Activated CD4-positive, alpha-beta T cell treated with anti-CD3 and anti-CD28 coated beads for 48 hours (primary cell): Measurements from ENCODE around the gene ACOXL.

Experiments used
- DNase-seq: peaks from one replicate; pipeline ENCODE4 v3.0.0-alpha.2; 2020

Gene ACOXL

DNA sequence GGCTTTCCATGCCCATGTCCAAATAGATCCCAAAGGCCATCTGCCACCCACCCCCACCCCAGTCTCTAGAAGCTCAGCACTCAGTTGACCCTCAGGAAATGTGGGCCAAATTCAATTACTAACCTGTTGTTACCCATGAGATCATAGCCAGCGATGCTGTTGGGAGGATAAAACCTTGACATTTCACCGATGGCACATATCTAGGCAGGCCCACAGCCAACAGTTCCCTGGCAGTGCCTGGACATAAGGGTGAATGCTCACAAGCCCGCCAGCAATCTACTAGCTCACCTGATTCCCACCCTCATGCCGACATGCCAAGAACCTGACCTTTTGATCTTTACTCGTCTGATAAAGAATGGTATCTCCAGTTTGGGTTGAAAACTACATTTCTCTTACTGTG lies 11.8 kb upstream of the ACOXL start:
- DNase-seq: no peak

DNA sequence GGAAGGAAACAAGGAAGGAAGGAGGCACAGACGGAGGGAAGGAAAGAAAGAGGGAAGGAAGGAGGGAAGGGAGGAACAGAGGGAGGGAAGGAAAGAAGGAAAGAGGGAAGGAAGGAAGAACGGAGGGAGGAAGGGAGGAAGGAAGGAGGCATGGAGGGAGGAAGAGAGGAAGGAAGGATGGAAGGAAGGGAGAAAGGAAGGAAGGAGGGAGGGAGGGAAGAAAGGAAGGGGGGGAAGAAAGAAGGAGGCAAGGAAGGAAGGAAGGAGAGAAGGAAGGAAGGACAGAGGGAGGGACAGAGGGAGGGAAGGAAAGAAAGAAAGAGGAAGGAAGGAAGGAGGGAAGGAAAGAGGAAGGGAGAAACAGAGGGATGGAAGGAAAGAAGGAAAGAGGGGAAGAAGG lies 7.6 kb upstream of the ACOXL start:
- DNase-seq: no peak

DNA sequence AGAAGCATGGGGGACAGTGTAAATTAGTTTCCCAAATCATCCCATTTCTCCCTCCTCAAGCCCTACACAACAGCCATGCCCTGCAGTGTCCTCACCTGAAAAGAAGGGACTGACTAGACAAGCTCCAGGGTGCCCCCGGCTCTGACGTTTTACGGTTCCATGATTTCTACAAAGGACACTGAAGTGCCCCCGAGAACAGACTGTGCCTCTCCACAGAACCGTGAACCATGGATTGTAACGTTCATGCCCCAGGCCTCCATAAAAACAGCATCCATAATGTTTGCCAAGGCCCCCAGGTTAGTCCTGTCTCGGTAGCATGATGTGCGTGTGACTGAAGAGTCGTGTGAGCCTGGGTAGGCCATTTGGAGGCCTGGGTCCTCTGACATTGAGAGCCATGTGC lies 7.0 kb upstream of the ACOXL start:
- DNase-seq: no peak

DNA sequence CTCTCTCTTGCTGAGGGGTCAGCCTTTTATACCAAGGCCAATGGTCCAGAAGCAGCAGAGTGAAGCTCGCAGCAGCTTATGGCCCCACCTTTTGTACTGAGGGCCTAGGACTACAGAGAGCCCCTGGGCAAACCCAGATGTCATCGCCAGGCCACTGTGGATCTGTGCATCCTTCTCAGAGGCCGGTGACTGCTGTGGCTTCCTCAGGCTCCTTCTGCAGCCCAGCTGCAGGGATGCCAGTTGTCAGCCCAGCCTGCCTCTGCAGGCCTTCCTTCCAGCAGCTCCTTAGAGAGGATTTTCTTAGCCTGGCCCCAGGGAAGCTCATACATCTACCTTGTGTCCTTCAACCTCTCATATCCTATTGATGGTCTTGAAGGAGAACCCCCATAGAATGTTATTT lies 6.5 kb upstream of the ACOXL start:
- DNase-seq: no peak

DNA sequence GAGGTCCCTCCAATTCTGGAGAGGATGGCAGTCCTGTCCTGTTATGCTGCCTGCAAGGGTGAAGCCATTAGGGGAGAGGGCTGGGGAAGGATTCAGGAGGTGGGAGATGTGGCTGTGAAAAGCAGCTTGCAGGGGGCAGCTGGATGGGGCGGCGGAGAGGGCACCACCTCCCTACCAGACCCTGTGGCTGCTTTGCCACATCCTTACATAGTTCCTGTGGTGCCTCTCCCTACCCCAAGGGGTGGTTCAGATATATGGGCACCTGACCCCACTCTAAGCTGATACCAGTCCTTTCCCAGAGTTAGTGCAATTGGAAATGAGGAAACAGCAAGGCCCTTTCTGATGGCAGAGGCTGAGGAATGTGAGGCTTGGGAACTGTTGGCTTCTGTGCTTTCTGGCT lies 6.1 kb upstream of the ACOXL start:
- no peak for DNase-seq

DNA sequence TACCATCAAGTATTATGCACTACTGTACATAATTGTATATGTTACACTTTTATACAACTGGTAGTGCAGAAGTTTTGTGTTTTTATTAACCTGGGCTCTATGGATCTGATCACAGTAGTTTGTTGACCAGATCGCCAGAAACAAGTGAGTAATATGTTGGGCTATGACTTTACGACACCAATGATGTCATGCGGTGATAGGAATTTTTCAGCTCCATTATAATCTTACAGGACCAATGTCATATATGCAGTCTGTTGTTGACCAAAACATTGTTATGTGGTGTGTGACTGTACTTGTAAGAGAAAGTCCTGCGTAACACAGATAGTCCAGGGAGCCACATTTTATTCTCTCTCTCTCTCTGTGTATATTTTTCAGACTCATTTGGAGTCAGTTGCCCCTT lies 4.5 kb upstream of the ACOXL start:
- DNase-seq: no peak

DNA sequence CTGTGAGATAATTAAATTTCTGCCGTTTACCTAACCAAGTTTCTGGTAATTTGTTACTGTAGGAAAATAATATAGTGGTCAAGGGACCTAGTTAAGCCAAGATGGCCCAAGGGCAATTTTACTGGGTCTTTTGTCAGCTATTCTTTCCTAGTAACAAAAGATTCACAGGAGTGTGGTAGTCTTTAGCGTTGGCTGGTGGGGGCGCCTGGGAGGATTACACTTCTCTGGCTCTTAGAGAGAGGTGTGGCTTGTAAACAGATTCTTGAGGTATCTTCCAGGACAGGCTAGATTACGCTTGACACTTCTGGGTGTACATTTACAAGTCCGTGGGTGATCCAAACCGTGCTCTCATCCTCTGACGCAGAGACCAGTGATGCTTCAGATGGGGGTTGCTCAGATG lies 3.3 kb upstream of the ACOXL start:
- no peak for DNase-seq

DNA sequence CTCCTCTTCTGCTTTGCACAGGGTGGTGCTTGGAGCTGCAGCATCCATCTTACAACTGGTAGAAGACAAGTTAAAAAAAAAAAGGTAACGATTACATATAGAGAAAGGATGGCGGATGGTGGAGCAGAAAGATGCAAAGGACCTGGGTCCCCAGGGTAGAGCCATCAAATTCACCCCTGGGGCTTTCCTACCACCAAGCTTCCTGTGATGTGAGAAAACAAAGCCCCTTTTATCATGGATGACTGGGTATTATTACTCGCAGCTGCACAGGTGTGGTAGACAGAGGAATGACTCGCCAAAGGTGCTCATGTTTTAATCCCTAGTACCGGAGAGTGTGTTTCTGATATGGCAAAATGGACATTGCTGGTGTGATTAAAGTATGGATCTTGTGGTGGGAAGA lies 1.3 kb upstream of the ACOXL start:
- no peak for DNase-seq

DNA sequence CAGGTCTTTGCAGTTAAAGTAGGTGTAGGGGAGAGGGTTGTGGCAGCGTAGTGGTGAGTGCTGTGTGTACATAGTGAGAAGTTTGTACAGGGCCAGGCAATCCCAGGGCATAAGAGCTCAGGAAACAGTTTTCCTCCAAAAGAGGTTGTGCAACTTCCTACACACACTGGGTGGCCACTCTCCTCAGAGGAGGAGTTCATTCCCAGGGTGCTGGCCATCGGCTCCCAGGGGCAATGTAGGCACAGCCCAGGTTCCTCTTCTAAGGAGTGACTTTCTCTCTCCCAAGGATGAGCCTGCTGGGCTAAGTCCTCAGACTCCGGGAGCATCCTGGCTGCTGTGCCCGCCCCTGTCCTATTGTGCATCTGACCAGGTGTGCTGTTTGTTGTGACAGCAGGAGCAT lies 3.0 kb downstream of the ACOXL start:
- no peak for DNase-seq

DNA sequence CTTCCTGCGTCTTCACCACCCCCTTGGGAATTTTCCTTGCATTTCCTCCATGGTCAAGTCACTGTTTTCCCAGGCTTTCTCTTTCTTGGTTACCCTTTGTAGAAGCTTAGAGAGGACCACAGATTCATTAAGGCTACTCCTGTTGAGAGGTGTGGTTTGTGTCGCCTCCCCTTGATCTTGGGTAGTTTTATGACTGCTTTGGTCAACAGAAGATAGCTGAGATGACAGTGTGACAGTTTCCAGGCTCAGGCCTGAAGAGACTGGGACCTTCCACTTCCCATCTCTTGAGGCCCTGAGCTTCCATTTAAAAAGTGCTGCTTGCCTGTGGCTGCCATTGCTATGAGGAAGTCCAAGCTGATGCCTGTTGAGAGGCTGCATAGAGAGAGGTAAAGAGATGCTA lies 5.4 kb downstream of the ACOXL start:
- DNase-seq: no peak

DNA sequence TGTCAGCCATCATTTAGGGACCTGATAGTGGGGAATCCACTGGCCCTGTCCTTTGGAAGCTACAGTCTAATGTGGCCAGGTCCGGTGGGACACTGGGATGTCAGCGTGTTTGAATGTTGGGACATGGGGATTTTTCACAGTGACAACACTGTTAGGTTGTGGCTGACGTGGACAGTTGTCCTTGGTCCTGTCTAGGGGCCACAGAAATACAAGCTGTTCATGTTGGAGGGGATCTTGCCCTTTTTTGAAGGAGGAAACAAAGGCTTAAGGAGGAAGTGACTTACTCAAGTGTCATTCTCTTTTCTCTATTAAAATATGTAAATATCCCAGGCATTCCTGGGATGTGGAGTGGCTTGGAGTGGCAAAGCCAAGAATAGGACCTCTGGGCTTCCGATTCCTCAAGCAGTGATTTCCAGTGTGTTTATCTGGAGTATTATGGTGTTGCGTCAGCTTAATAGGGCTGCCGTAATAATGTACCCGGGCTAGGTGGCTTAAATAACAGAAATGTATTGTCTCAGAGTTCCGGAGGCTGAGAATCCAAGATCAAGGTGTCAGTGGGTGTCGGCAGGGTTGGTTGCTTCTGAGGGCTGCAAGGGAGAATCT lies 8.5 kb downstream of the ACOXL start:
- no peak for DNase-seq

DNA sequence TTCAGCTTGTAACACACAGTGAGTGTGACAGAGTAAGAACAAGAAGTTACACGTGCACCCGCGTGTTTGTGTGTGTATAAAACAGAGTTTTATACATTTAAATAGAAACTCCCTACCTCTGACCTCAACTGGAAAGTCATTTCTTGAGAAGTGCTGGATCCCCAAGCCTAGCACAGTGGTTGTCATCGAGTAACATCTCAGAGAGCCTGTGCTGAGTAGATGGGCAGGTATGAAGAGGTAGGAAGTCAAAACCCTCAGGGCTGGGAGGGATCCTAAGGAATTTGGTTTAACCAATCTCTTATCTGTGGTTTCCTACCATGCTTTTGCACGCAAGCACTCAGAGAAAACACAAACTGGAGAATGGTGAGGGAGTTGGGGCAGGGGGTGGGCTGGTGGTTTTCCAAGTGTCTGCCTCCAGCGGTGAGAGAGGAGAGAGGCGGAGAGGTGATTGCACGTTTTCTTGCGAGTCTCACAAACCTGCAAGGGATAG lies 9.2 kb downstream of the ACOXL start:
- no peak for DNase-seq

DNA sequence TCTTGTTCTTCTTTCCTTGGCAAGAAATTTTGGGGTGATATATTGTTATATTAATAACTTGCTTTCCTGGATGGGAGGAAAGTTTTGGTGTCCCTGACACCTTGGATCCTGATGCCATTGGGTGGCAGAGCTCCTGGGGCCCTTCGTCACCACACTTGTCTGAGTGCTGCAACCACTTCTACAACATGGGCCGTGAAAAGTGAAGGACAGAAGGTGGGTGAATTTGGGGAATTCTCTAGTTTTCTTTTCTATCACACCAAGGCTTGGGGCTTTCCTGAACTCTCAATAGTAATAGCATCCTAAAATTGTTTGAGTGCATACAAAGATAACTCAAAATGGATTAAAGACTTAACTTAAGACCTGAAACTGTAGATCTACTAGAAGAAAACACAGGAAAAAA lies 10.0 kb downstream of the ACOXL start:
- DNase-seq: no peak

DNA sequence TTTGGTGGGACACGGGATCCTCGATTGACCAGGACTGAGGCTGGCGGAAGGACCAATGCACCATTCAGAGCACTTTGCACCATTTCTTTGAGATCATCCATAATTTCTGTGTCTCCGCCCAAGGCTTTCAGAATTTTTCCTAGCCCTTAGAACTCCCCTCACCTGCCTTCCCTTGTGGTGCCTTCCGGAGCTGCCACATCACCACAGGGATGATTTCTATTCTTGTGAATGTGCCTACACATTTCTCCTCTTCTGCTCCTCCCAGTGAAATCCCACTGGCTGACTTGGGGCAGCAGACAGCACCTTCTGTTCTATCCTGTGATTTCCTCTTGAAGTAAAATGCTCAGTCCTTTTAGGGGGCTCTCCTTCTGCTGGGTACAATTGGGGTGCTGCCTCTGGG lies 11.2 kb downstream of the ACOXL start:
- no peak for DNase-seq

DNA sequence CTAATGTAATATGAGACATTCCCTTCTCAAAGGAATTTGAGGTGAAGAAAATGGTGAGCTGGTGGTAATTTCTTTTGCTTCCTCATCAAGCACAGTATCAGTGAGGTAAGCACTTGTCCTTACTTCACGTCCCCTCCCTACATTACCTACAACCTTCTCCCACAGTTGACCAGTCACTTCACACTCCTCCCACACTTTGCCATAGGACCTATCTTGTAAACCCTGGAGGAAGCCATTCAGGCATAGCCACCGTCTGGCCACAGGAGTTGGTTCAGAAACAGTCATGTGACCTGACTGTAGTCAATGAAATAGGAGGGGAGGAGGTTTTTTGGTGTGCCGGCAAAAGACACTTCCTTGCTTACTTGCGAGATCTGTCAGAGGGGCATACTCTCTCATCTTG lies 12.1 kb downstream of the ACOXL start:
- no peak for DNase-seq

DNA sequence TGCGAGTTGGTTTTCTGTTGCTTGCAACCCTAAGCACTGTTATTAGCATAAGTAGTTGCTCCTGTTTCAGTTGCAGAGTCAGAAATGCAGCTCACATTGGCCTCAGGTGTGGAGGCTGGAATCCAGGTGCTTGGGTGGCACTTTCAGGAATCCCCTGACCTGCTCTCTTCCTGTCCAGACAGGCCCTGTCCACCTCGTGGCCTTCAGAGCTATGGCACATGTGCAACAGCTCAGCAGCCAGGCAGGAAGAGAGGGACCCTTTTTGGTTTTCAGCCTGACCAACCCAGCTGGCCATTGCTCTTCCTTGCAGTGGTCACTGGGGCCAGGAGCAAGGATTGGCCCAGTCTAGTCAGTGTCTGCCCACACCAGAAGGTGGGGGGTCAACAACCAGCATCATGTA lies 12.7 kb downstream of the ACOXL start:
- DNase-seq: no peak

DNA sequence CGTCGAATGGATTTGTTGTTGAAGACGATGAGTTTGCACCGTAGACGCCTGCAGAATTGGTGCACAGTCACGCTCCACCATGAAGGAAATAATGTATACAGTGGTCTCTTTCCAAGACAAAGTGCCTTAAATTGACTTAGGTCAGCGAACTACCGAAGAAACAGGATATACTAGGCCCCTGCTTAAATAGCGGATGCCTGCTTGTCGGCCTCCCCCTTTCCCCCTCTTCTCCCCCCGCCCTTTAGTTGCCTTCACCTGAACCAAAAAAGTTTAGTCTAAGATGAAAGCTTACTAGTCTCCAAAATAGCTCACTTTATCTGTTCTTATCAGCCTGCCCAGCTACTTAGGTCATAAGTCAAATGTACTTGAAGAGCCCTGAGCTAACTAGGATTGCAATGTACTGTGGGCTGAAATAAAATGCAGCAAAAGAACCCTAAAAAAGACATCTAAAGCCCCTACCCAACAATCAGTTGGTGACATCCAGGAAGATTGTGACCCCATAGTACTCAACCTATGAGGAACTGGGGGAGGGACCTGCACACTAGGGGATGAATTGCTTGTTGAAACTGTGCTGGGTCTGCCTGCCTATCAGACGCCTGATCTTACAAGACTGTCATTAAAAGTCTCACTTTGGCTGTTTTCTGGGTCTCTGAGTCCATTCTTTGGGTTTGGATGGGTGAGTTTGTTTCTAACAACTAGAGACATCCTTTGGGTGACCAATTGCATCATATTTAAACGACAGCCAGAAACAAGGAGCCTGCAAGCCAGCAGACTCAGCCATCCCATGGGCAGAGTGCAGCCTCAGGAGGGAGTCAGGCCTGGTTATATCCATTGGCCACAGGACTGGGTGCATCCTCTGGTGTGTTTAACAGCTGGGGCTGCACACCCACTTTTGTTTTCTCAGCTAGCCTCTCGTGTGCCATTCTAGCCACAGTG lies 14.5 kb downstream of the ACOXL start:
- DNase-seq: no peak

DNA sequence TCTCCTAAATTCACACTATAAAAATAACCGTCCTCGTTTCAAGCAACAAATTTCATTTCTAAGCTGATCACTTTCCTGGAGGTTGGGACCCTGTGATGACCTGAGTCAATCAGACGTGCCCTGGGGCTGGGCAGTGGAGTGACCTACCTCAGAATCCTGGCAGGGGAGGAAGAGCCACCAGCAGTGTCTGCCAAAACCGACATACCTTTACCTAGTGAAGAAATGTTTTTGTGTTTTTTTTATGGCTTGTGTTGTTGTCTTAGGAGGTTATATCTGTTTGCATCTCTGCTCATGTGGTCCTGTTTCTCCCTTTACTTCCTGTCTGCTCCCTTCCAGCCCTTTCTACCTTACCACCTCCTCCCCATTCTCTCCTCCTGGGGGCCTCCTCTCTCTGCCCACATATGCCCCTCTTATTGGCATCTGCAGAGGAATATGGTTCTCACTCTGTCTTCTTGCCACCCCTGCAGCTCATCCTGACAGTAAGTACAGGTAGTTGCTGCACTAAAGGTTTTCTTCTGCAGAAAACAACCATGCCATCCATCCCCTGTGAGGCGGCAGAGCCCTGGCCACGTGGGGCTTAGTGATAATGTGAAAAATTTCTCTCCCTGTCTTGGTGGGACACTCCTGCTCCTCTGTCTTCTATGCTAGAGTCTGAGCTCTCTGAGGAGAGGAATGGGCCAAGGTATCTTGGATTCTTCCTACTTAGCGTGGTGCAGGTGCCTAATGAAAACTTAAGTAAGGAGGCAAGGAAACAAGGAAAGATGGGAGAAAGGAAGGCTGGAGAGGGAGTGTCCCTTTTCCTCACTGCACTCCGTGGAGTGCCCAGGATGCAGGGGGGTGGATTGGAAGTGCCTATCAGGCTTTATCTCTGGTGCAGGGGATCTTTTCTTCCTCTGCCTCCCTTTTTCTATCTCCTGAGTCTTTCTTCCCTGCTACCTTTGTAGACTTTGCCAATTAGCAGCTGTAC lies 15.4 kb downstream of the ACOXL start:
- no peak for DNase-seq

DNA sequence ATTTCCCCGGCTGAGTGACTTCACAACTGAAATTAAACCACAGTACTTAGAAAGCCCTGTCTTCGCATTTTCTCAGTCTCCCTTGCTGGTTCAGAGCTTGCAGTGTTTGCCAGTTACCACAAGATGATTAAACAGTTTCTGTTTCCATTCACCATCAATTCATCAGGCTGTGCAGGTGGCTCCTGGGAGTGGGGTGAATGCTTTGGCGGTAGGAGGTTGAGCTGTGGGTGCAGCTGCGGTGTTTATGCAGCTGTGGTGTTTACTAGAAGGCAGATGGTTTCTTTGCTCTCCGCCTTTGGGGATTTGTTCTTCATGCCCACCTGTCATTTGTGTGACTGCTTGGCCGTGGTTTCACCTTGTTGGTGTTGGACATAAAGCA lies 16.1 kb downstream of the ACOXL start:
- peak; percentile 79 for DNase-seq

DNA sequence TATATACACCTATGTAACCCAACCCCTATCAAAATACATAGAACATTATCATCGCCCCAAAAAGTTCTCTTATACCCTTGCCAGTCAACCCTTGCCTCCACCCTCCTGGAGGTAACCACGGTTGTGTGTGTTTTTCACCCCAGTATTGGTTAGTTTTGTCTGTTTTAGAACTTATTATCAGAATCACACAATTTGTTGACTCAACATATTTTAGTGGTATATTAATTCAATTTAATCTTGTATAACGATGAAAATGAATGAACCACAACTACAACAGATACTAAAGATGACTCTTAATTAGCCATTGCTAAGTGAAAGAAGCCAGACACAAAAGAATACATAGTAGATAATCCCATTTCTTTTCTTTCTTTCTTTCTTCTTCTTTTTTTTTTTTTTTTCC lies 19.3 kb downstream of the ACOXL start:
- no peak for DNase-seq

DNA sequence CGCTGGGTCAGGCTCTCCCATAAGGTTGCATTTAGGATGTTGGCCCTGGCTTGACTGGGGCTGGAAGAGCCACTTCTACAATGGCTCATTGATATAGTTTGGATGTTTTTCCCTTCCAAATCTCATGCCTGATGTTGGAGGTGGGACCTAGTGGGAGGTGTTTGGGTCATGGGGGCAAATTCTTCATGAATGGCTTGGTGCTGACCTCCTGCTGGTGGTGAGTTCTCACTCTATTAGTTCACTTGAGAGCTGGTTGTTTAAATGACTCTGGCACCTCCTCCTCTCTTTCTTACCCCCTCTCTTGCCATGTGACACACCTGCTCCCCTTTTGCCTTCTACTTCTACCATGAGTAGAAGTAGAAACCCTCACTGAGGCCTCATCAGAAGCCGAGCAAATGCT lies 20.5 kb downstream of the ACOXL start:
- no peak for DNase-seq

DNA sequence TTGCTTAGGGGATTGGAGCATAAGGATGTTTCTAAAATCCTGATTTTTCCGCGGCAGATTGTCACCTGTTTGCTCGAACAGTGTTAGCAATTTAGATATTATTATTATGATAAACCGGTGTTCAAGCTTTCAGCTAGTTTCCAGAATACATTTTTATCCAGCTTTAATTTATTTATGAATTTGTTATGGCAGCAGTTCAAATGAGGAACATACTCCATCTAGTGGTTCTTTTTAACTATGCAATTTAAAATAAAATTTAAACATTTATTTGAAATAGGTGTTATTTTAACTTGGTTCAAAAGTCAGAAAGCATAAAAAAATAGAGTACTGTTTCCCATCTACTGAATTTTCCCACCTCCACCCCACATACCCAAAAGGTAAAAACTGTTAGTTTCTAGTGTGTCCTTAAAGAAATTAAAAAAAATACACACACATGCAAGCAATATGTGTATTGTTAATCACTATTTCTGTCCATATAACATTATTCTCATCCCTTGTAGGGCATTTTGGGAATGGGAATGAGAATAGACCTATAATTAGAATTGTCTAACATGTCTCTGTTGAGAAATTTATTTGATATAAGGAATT lies 23.2 kb downstream of the ACOXL start:
- no peak for DNase-seq

DNA sequence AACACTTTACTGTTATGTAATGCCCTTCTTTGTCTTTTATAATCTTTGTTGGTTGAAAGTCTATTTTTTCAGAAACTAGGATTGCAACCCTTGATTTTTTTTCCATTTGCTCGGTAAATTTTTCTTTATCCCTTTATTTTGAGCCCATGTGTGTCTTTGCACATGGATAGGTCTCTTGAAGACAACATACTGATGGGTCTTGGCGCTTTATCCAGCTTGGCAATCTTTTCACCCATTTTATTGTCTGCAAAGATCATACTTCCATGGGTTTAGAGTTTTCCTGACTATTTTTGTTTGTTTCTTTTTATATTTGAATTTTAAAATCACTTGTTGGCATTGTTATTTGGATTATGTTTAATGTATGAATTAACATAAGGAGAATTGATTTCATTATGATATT lies 27.0 kb downstream of the ACOXL start:
- no peak for DNase-seq
